Mammary epithelial cell (primary cell): ENCODE data around the gene FGF1.

ENCODE experiments used
- CTCF ChIP-seq, 2 donors: IDR thresholded peaks in 1 of 2; conservative IDR thresholded peaks in 1 of 2; 2 replicates each; pipeline ENCODE4 v1.5.1; 2011 to 2012; ENCODE audit warnings: inconsistent platforms in 2 of 2, low read length in 2 of 2, mild to moderate bottlenecking in 2 of 2, control low read depth in 1 of 2, low read depth in 1 of 2; ENCODE audit not compliant: insufficient read depth in 1 of 2; ENCODE audit errors: extremely low read depth in 1 of 2
- EZH2 ChIP-seq: IDR thresholded peaks from 2 replicates; pipeline ENCODE4 v1.6.1; 2012; ENCODE audit warnings: low read length, inconsistent platforms, borderline replicate concordance

- TF ChIP-seq CTCF (conservative IDR thresholded peaks at IDR 0.05 in 1 of 2, IDR thresholded peaks at IDR 0.05 in 1 of 2; ENCODE audit: extremely low read depth in 1 of 2, insufficient read depth in 1 of 2, low read depth in 1 of 2, low read length in 2 of 2) (no peak), EZH2 (no peak)
These were observed 22.6 kb downstream of the FGF1 start for GRCh38 chr5:142663246-142663645.
